GM18505 (cell line): Measurements from ENCODE around the gene XYLT1.

ENCODE experiments used
- ATAC-seq: cut with Tn5 transposase; IDR thresholded peaks from one replicate; pipeline ENCODE4 v1.9.1; 2021; ENCODE audit not compliant: unreplicated experiment
- POLR2A ChIP-seq: IDR thresholded peaks from 4 replicates; pipeline ENCODE4 v1.6.1; 2011; ENCODE audit warnings: borderline replicate concordance; ENCODE audit not compliant: insufficient read depth, insufficient read length; ENCODE audit errors: extremely low read depth

The XYLT1 gene

DNA sequence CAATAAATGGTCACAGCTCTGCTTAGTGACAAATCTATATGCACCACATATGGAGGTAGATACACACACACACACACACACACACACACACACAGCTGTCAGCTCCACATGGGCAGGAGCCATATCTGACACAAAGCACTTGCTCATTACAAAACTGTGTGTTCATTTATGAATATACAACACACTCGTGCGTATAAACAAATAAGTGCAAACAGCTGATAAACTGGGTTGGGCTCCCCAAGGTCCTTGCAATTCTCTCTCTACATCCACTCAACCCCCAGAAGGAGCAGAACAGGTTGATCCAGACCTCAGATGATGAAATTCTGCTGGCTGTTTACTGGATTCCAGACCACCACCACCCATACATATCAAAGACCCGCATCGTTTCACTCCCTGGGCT, 140.7 kb downstream of the XYLT1 start:
- ATAC-seq = no peak
- no peak for TF ChIP-seq POLR2A

DNA sequence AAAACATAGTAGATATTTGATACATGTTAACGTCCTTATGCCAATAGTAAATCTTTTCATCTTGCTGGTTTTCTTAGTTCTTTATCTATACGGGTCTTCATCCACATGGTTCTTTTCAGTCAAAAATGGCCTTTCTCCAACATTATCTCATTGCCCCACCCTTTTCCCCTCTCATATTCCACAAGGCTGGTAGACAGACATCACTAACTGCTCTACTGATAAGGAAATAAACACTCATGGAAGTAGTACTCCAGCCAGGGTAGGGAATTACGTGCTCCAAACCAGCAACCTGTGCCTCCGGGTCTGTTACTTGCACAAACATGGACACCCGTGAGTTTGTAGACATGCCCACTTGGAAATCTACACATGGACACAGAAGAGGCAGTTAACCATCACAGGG, 141.4 kb downstream of the XYLT1 start:
- no peak for ATAC-seq
- no peak for TF ChIP-seq POLR2A

DNA sequence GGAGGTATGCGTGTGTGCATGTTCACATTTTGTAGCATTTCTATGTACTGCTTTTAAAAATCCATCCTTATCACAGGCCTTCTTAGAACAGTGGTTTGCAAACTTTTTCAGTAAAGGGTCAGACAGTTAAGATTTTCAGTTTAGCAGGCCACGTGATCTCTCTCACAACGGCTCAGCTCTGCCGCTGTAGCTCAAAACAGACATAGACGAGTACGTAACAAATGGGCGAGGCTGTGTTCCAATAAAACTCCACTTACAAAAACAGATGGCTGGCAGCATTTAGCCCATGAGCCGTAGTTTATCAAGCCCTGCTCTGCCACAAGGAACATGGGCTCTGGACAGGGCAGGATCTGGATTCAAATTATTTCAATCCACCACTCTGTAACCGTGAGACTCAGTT, 141.8 kb downstream of the XYLT1 start:
- TF ChIP-seq POLR2A = no peak
- no peak for ATAC-seq

GRCh38 chr16:17327664-17328335, 143.0 kb downstream of the XYLT1 start:
- ATAC-seq = no peak
- no peak for TF ChIP-seq POLR2A

DNA sequence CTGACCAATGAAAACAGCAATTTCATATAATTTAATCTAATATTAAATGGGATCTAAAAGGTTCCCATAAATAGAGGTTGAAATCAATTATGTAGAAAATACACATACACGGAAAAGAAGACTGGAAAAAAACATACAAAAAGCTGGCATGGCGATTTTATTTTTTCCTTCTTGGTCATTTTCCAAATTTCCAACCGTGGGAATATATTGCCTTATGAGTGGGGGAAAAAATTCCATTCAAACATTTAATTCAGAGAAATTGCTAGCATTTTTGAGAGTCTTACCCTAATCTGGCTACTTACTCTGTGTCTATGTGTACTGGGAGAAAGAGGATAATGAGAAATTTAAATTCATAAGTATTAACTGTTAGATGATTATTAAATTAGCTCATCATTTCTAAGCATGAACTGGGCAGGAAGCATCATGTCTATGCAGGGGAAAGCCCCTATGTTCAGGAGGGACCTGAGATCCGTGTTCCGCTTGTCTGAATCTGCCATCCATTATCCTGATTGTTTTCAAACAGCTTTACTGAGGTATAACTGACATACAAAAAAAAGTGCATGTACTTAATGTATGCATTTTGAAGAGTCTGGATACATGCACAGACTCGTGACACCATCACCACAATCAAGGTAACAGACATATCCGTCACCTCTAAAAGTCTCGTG, 145.2 kb downstream of the XYLT1 start:
- ATAC-seq = no peak
- TF ChIP-seq POLR2A = no peak

GRCh38 chr16:17324451-17324850, 146.3 kb downstream of the XYLT1 start:
- ATAC-seq = no peak

DNA sequence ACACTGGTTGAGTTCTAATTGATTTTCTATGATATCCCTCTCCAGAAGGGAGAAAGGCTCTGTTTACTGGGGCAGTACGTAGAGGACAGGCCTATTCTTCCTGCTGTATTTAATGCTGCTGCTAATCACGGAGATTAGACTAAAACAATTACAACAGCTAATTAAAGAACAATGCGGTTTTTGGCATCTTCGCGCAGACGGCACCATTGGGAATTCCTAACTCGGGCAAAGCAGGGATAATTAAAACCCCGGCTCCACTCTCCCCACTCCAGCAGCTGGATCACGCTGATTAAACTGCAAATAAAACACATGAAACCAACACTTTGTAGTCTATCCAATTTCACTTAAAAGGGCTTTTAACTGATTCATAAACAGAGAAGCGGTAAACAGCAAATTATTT, 147.6 kb downstream of the XYLT1 start:
- ATAC-seq = no peak
- no peak for TF ChIP-seq POLR2A

More at GRCh38 chr16:17324451-17324850, 146.3 kb downstream of the XYLT1 start:
- TF ChIP-seq POLR2A = no peak

GRCh38 chr16:17321824-17322223, 148.9 kb downstream of the XYLT1 start:
- ATAC-seq = no peak
- TF ChIP-seq POLR2A = no peak

DNA sequence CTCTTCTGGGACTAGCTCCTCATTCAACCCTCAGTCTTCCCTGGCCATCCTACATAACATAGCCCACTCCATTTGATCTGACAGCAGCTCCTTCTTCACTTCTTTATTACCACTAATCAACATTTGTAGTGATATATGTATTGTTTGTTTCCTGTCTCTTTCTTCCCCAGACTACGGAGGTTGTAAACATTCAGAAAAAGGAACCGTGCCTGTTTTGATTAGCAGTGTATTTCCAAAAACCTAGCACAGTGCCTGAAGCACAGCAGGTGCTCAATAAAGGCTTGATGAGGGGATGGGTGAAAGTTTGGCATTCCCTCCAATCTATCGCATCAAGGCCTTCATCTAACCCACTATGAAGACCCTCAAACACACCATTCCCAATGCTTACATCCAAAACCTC, 150.8 kb downstream of the XYLT1 start:
- TF ChIP-seq POLR2A = no peak
- ATAC-seq = no peak

GRCh38 chr16:17318238-17318637, 152.5 kb downstream of the XYLT1 start:
- TF ChIP-seq POLR2A = no peak
- ATAC-seq = no peak

DNA sequence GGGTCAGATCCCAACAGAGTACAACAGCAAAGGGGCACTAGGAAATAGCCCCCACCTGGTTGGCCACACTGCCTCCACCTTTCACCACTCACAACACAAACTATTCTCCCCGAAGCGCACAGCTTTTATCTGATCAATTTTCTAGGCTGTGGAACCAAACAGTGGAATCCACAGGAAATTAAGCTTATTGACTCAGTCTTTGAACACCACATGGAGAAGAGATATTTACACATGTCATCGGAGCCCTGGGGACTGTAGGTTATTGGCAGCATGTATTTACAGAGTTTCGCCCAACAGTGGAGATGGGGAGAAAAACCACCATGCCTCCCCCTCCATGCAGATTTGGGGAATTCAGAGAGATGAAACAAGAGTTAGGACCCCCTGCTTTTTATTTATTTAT, 154.8 kb downstream of the XYLT1 start:
- TF ChIP-seq POLR2A = no peak
- ATAC-seq = no peak

GRCh38 chr16:17313793-17314547, 156.8 kb downstream of the XYLT1 start:
- no peak for TF ChIP-seq POLR2A
- no peak for ATAC-seq

GRCh38 chr16:17313085-17313611, 157.6 kb downstream of the XYLT1 start:
- ATAC-seq = no peak
- no peak for TF ChIP-seq POLR2A
